T-helper 2 cell treated with Interferon-gamma antibody and Interleukin-4, amounts not matched to agents 5 μg/mL and 100 μg/mL, for 36 hours (primary cell): Measurements from ENCODE around the gene GPC3.
"Not testable (repeated sequence)": the region's sequence is repeated elsewhere in the genome, so short reads cannot be mapped to it uniquely, and the experiment has no call there.

ENCODE experiments used
- DNase-seq: peaks from one replicate; pipeline ENCODE4 v3.0.0; 2021; ENCODE audit warnings: low spot score
- H3K27ac Mint-ChIP-seq: one replicate; pipeline ENCODE4 v1.8.0; 2021; ENCODE audit warnings: mild to moderate bottlenecking, mixed read lengths
- H3K27me3 Mint-ChIP-seq: one replicate; pipeline ENCODE4 v1.8.0; 2021; ENCODE audit warnings: low read depth, mixed read lengths
- H3K36me3 Mint-ChIP-seq: one replicate; pipeline ENCODE4 v1.8.0; 2021; ENCODE audit warnings: low read depth, mixed read lengths
- H3K4me1 Mint-ChIP-seq: one replicate; pipeline ENCODE4 v1.8.0; 2021; ENCODE audit warnings: low read depth, mixed read lengths
- H3K4me3 Mint-ChIP-seq: one replicate; pipeline ENCODE4 v1.8.0; 2022; ENCODE audit warnings: mild to moderate bottlenecking, moderate library complexity, mixed read lengths
- H3K9me3 Mint-ChIP-seq: one replicate; pipeline ENCODE4 v1.8.0; 2021; ENCODE audit warnings: mixed read lengths

Gene GPC3

DNA sequence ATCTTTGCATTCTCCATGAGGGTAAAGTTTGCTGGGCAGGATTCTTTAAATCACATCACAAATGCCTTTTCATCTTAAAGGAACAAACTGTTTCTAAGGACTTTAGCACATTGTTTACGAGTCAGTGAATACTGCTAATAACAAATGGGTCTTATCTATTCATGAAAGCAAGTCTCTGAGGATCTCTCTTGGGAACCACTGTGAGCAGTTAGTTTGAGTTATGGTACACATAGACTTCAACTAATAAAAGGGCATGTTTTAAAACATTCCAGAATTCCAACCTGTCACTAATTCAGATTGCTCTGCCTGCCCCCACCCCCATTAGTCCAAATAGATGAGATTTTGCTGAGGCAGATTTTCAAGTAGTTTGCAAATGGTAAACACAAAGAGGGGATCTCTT, 22.3 kb upstream of the GPC3 start:
- H3K27ac Mint-ChIP-seq = no peak overlapping the region
- no peaks in the 10 kb centered on the region for H3K9me3 Mint-ChIP-seq
- no peaks in the 10 kb centered on the region for H3K36me3 Mint-ChIP-seq
- peaks cover 5% of the 10 kb centered on the region for H3K4me1 Mint-ChIP-seq
- DNase-seq = no peak
- no peaks in the 10 kb centered on the region for H3K27me3 Mint-ChIP-seq
- no peak overlapping the region for H3K4me3 Mint-ChIP-seq

DNA sequence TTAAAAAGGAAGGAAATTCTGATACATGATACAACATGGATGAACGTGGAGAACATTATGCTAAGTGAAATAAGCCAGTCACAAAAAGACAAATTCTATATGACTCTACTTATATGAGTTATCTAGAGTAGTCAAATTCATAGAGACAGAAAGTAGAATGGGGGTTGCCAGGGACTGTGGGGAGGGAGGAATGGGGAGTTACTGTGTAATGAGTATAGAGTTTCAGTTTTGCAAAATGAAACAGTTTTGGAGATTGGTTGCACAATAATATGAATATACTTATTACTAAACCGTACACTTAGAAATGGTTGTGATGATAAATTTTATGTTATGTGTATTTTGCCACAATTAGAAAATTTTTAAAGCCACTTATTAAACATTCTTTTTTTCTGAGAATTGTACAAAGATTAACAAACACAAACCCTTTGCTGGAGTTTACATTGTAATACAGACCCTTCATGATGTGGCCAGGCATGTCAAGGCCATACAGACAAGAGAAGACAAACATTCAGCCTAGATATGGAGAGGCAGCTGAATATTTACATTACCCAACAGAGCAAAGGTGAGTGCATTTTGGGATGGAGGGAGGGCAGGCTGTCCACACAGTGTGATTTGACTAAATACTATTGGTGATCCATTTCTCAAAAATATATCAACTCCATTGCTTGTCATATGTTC, 21.2 kb upstream of the GPC3 start:
- Mint-ChIP-seq H3K4me3 (no peak overlapping the region), H3K9me3 (no peaks in the 10 kb centered on the region), H3K27me3 (peaks cover under 1% of the 10 kb centered on the region), H3K4me1 (peaks cover 5% of the 10 kb centered on the region), H3K36me3 (no peaks in the 10 kb centered on the region), H3K27ac (no peak overlapping the region)
- DNase-seq = peak; percentile 10

GRCh38 chrX:134004084-134004483, 18.7 kb upstream of the GPC3 start:
- peaks cover 5% of the 10 kb centered on the region for H3K4me1 Mint-ChIP-seq
- peaks cover 3% of the 10 kb centered on the region for H3K27me3 Mint-ChIP-seq
- H3K27ac Mint-ChIP-seq = no peak overlapping the region
- no peaks in the 10 kb centered on the region for H3K9me3 Mint-ChIP-seq
- no peaks in the 10 kb centered on the region for H3K36me3 Mint-ChIP-seq
- H3K4me3 Mint-ChIP-seq = no peak overlapping the region
- no peak for DNase-seq

DNA sequence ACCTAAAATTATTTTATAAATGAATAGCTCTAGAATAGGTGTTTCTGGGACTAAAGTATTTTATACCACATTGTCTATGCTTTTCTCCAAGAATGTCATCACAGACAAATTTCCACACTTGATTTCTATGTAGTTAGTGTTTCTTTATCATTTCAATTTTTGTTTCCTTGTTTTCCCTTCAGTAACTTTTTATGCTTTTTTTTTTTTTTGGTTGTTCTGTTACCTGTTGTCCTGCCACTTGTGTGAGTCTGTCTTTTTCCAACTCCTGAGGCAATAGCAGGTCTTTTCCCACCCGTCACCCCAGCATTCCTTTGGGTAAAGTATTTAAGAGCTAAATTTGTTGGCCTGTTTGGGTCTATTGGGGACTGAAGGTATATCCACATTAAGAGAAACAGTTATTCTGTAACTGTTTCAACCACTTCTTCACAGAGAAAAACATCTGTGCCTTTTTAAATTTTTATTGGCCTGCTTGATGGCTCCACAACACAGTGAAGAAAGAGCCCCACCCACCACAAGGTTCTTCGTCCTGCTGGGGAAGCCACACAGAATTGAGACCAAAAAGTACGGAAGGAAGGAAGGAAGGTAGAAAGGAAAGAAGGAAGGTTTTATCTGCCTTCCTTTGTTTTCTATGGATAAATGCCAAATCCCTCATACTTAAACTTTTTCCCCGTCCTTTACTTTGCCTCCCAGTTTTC, 17.7 kb upstream of the GPC3 start:
- Mint-ChIP-seq H3K27me3 (peaks cover 3% of the 10 kb centered on the region), H3K9me3 (no peaks in the 10 kb centered on the region), H3K27ac (no peak overlapping the region), H3K36me3 (no peaks in the 10 kb centered on the region), H3K4me1 (peaks cover 5% of the 10 kb centered on the region), H3K4me3 (no peak overlapping the region)
- no peak for DNase-seq

DNA sequence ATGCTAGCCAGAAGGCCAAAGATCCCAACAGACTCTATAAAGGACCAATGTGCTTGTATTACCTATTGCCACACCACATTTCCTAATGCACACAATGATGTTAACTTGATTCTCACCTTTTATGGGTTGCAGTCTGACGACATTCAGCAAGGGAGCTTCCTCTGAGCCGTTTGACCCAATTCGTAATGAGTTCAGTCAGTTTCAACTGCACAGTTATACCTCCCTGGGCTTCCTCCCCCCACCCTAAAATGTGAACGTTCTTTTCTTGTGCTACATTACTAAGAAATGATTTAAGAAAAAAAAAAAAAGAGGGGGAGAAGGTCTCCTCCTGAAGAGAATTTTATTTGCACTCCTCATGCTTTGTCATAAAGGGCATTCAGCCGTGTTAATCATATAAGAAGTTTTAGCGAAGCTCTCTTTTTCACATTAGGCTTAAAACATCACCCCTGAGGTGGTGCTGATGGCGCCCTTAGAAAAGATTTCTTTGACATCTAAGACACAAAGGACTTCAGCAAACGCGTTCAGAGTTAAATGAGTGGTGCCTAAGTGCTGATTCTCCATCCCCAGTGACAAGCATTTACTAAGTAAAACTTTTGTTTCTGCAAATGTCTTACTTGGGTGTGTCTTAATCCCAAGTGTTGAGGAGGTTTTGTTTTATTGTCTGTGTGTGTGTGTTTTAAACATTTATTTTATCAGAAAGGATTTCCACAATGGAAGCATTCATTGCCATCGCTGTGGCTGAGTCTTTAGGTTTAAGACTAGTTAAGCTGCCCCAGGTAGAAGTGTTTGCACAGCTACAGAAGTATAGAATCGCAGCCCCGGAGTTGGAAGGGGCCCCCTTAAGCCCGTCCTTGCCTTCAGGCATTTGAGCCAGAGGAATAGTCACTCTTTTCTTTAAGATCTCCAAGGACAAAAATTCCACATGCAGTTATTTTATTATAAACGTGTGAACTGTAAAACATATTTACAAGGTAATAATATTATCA, 15.2 kb upstream of the GPC3 start:
- Mint-ChIP-seq H3K4me3 (no peak overlapping the region), H3K4me1 (no peaks in the 10 kb centered on the region), H3K9me3 (no peaks in the 10 kb centered on the region), H3K27ac (no peak overlapping the region), H3K36me3 (no peaks in the 10 kb centered on the region), H3K27me3 (peaks cover 3% of the 10 kb centered on the region)
- DNase-seq = no peak

- Mint-ChIP-seq H3K4me3 (no peak overlapping the region), H3K27me3 (peaks cover 3% of the 10 kb centered on the region), H3K4me1 (no peaks in the 10 kb centered on the region), H3K36me3 (no peaks in the 10 kb centered on the region), H3K27ac (no peak overlapping the region), H3K9me3 (no peaks in the 10 kb centered on the region)
- DNase-seq = no peak
These were observed 13.8 kb upstream of the GPC3 start for GRCh38 chrX:133999031-133999705.

- Mint-ChIP-seq H3K36me3 (no peaks in the 10 kb centered on the region), H3K27me3 (no peaks in the 10 kb centered on the region), H3K4me1 (no peaks in the 10 kb centered on the region), H3K4me3 (no peak overlapping the region), H3K9me3 (no peaks in the 10 kb centered on the region), H3K27ac (no peak overlapping the region)
- no peak for DNase-seq
These were observed 10.4 kb upstream of the GPC3 start for GRCh38 chrX:133995759-133996158.

GRCh38 chrX:133994576-133994975, 9.2 kb upstream of the GPC3 start:
- no peak overlapping the region for H3K4me3 Mint-ChIP-seq
- no peak overlapping the region for H3K27ac Mint-ChIP-seq
- H3K9me3 Mint-ChIP-seq = no peaks in the 10 kb centered on the region
- no peaks in the 10 kb centered on the region for H3K4me1 Mint-ChIP-seq
- H3K27me3 Mint-ChIP-seq = no peaks in the 10 kb centered on the region
- DNase-seq = no peak
- no peaks in the 10 kb centered on the region for H3K36me3 Mint-ChIP-seq

DNA sequence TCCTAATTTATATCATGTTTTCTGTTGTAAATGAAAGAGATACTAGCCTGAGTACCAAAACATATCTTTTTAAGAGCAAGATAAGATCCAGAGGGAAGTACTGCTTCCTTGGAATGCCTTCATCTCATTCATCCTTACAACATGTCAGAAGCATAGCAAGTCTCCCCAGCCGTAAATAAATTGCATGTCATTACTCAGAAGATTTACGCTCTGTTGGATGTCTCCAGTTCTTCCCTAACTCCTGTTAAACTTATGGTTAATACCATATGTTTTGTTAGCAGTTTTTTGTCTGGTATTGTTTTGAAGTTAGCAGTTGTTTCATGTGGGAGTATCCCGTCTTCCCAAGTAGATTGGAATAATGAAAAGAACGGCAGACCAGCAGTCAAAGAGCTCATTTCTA, 7.5 kb upstream of the GPC3 start:
- Mint-ChIP-seq H3K36me3 (no peaks in the 10 kb centered on the region), H3K9me3 (no peaks in the 10 kb centered on the region), H3K27me3 (peaks cover 3% of the 10 kb centered on the region), H3K4me1 (no peaks in the 10 kb centered on the region), H3K27ac (no peak overlapping the region), H3K4me3 (no peak overlapping the region)
- no peak for DNase-seq

DNA sequence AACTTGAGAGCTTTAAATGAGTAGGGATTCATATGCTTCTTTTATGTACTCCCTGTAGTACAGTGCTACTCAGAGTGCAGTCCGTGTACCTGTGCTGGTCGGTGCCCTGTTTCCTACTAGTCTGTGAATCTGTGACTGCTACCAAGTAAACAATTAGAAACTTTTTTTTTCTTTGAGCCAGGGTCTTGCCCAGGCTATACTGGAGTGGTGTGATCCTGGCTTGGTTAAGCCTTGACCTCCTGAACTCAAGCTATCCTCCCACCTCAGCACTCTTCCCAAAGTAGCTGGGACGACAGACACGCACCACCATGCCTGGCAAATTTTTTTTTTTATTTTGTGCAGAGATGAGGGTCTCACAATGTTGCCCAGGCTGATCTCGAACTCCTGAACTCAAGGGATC, 6.4 kb upstream of the GPC3 start:
- Mint-ChIP-seq H3K27ac (no peak overlapping the region), H3K4me1 (no peaks in the 10 kb centered on the region), H3K9me3 (no peaks in the 10 kb centered on the region), H3K4me3 (no peak overlapping the region), H3K36me3 (no peaks in the 10 kb centered on the region), H3K27me3 (peaks cover 12% of the 10 kb centered on the region)
- DNase-seq = no peak

DNA sequence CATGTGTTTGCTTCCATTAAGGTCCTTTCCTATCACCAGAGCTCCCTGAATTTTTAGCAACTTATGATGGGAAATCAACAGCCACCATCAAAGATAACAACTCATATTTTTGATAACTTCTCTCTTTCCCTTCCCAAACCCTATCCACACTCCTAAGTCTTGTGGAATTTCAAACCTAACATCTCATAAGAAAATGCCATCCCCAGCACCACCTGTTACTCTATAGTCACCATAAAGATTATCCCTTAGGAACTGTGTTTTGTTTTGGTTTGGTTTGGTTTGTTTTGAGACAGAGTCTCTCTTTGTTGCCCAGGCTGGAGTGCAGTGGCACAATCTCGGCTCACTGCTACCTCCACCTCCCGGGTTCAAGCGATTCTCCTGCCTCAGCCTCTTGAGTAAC, 5.7 kb upstream of the GPC3 start:
- H3K27me3 Mint-ChIP-seq = peaks cover 12% of the 10 kb centered on the region
- H3K36me3 Mint-ChIP-seq, H3K27ac Mint-ChIP-seq, DNase-seq, H3K9me3 Mint-ChIP-seq, H3K4me3 Mint-ChIP-seq, H3K4me1 Mint-ChIP-seq: not testable (repeated sequence)

GRCh38 chrX:133989993-133990392, 4.6 kb upstream of the GPC3 start:
- Mint-ChIP-seq H3K4me3 (no peak overlapping the region), H3K36me3 (no peaks in the 10 kb centered on the region), H3K4me1 (peaks cover 3% of the 10 kb centered on the region), H3K27me3 (peaks cover 12% of the 10 kb centered on the region), H3K9me3 (no peaks in the 10 kb centered on the region), H3K27ac (no peak overlapping the region)
- no peak for DNase-seq

DNA sequence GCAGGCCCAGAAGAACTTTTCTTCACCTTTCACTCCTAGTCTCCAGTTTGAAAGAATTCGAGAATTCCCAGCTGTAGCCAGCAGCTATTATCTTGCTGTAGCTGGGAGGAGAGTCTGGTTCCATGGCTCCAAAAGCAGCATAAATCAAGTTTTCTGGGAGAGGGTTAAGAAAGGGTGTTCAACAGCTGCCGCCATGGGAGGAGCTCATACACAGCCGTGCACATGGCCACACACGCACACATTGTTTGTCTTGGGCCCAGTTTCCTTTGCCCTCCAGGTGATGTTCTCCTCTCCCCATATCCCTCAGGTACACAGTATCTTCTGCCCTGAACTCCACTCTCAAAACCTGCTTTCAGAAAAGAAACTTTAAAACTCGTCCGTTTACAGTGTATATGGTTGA, 4.1 kb upstream of the GPC3 start:
- Mint-ChIP-seq H3K4me1 (peaks cover 3% of the 10 kb centered on the region), H3K27ac (no peak overlapping the region), H3K9me3 (no peaks in the 10 kb centered on the region), H3K27me3 (peaks cover 13% of the 10 kb centered on the region), H3K36me3 (no peaks in the 10 kb centered on the region), H3K4me3 (no peak overlapping the region)
- DNase-seq = no peak

- Mint-ChIP-seq H3K4me1 (peaks cover 3% of the 10 kb centered on the region), H3K27me3 (peaks cover 26% of the 10 kb centered on the region), H3K9me3 (no peaks in the 10 kb centered on the region), H3K27ac (no peak overlapping the region), H3K4me3 (no peak overlapping the region), H3K36me3 (no peaks in the 10 kb centered on the region)
- DNase-seq = no peak
These were observed 2.6 kb upstream of the GPC3 start for GRCh38 chrX:133988010-133988409.
